ENCODE data around the gene AGAP2.

AGAP2 gene

GRCh38 chr12:57753756-57754337 lies 15.3 kb upstream of the AGAP2 start:
- no peak for DNase-seq (ENCODE audit: low read depth in 2 of 2)

GRCh38 chr12:57752668-57753000 lies 14.1 kb upstream of the AGAP2 start:
- DNase-seq (ENCODE audit: low read depth in 2 of 2): no peak

- peak; percentile 99 for DNase-seq (ENCODE audit: low read depth in 2 of 2)
Observed at GRCh38 chr12:57751788-57752667, 13.5 kb upstream of the AGAP2 start, which contains the start of gene CDK4. TSS of gene CDK4 (minus strand) at chr12:57752310. CDS start at chr12:57751717, 593 bp downstream.

GRCh38 chr12:57751432-57751787 lies 12.9 kb upstream of the AGAP2 start:
- DNase-seq (ENCODE audit: low read depth in 2 of 2): no peak

- DNase-seq (ENCODE audit: low read depth in 2 of 2): no peak
Observed at GRCh38 chr12:57750561-57751431, 12.3 kb upstream of the AGAP2 start.

GRCh38 chr12:57749061-57749460 lies 10.5 kb upstream of the AGAP2 start:
- no peak for DNase-seq (ENCODE audit: low read depth in 2 of 2)

GRCh38 chr12:57746025-57746424 lies 7.5 kb upstream of the AGAP2 start:
- no peak for DNase-seq (ENCODE audit: low read depth in 2 of 2)

- DNase-seq (ENCODE audit: low read depth in 2 of 2): no peak
Observed at GRCh38 chr12:57745485-57745881, 6.9 kb upstream of the AGAP2 start.

GRCh38 chr12:57744777-57745484 lies 6.4 kb upstream of the AGAP2 start, which contains the start of gene TSPAN31:
TSS of gene TSPAN31 (plus strand) at chr12:57745039. CDS start at chr12:57745155, 116 bp downstream.
- peak; percentile 97 for DNase-seq (ENCODE audit: low read depth in 2 of 2)

- no peak for DNase-seq (ENCODE audit: low read depth in 2 of 2)
Observed at GRCh38 chr12:57744194-57744776, 5.7 kb upstream of the AGAP2 start.

- no peak for DNase-seq (ENCODE audit: low read depth in 2 of 2)
Observed at GRCh38 chr12:57743769-57744168, 5.2 kb upstream of the AGAP2 start.

GRCh38 chr12:57741844-57742738 lies 3.5 kb upstream of the AGAP2 start:
- DNase-seq (ENCODE audit: low read depth in 2 of 2): no peak

- no peak for DNase-seq (ENCODE audit: low read depth in 2 of 2)
Observed at GRCh38 chr12:57741413-57741789, 2.9 kb upstream of the AGAP2 start.

GRCh38 chr12:57740656-57741412 lies 2.3 kb upstream of the AGAP2 start:
- no peak for DNase-seq (ENCODE audit: low read depth in 2 of 2)

- DNase-seq (ENCODE audit: low read depth in 2 of 2): no peak
Observed at GRCh38 chr12:57739914-57740538, 1.5 kb upstream of the AGAP2 start.

GRCh38 chr12:57739387-57739786 lies 845 bp upstream of the AGAP2 start:
- DNase-seq (ENCODE audit: low read depth in 2 of 2): no peak

- DNase-seq (ENCODE audit: low read depth in 2 of 2): no peak
Observed at GRCh38 chr12:57737467-57738460, 778 bp downstream of the AGAP2 start.

All from fibroblast of skin of left quadriceps (primary cell).